ENCODE measurements around the gene MAGEF1. TPM values are rescaled to one million over a fixed set of nuclear protein-coding genes. Genes with fewer than 3 reads are reported as not detected.

MAGEF1 gene
- total RNA-seq, 1 experiment from 2014 or later, result 31.9 TPM

GRCh38 chr3:184737641-184738505, 26.0 kb upstream of the MAGEF1 start:
- H3K56ac ChIP-seq (ENCODE audit: insufficient read length, low read depth, low read length), result no peak overlapping the region
- H3K9ac ChIP-seq (ENCODE audit: extremely low read depth, insufficient read length, low read length), result no peak overlapping the region
- no peak overlapping the region for H2BK15ac ChIP-seq (ENCODE audit: low read depth, low read length)
- Mint-ChIP-seq H3K4me3 (no peak overlapping the region), H3K27ac (no peak overlapping the region), H3K36me3 (ENCODE audit: insufficient read depth in 1 of 3, low read depth in 3 of 3) (no peaks in the 10 kb centered on the region), H3K4me1 (peaks cover 11 to 24% of the 10 kb centered on the region in 2 experiments), H3K27me3 (ENCODE audit: low read depth) (peaks cover 4% of the 10 kb centered on the region), H3K9me3 (no peaks in the 10 kb centered on the region)
- WGBS (ENCODE audit: extremely low coverage, insufficient read length, low lambda C conversion rate), result no CpG with 5 or more reads among the region's 15 CpGs
- no peak overlapping the region for H3K4ac ChIP-seq (ENCODE audit: low read depth, low read length)
- H3K18ac ChIP-seq (ENCODE audit: insufficient read length, low read depth, low read length), result no peak overlapping the region
- H4K5ac ChIP-seq (ENCODE audit: insufficient read length, low read depth, low read length), result no peak overlapping the region
- H3K23me2 ChIP-seq (ENCODE audit: insufficient read length, low read depth, low read length, poor library complexity, severe bottlenecking), result no peaks in the 10 kb centered on the region
- H2BK5ac ChIP-seq (ENCODE audit: insufficient read length, low read length), result no peak overlapping the region
- H3K23ac ChIP-seq (ENCODE audit: insufficient read length, low read depth, low read length), result no peak overlapping the region
- no peak for DNase-seq
- no peak overlapping the region for H2BK120ac ChIP-seq (ENCODE audit: low read depth, low read length, poor library complexity, severe bottlenecking)
- H3K4me1 ChIP-seq (ENCODE audit: insufficient read depth, low read length), result no peaks in the 10 kb centered on the region
- no peak overlapping the region for H2BK20ac ChIP-seq (ENCODE audit: low read depth, low read length, poor library complexity, severe bottlenecking)
- H3K14ac ChIP-seq (ENCODE audit: insufficient read depth, low read length), result no peak overlapping the region
- no peak overlapping the region for H3K4me2 ChIP-seq (ENCODE audit: insufficient read depth, insufficient read length, low read length)
- H4K91ac ChIP-seq (ENCODE audit: insufficient read length, low read depth, low read length), result no peak overlapping the region
- no peaks in the 10 kb centered on the region for H3K79me2 ChIP-seq (ENCODE audit: insufficient read depth, low read length)
- H3K27me3 ChIP-seq (ENCODE audit: insufficient read depth, low read length), result no peaks in the 10 kb centered on the region
- no peak overlapping the region for H2AFZ ChIP-seq (ENCODE audit: low read length)
- TF ChIP-seq CTCF (conservative IDR thresholded peaks at IDR 0.05), result no peak
- no peak overlapping the region for H3T11ph ChIP-seq (ENCODE audit: low read length)
- H4K20me1 ChIP-seq (ENCODE audit: control insufficient read depth, insufficient read depth, insufficient read length), result no peaks in the 10 kb centered on the region
- no peak overlapping the region for H2BK12ac ChIP-seq (ENCODE audit: insufficient read length, low read depth, low read length)
- H2AK5ac ChIP-seq (ENCODE audit: insufficient read length, low read length), result no peak overlapping the region
- H3K79me1 ChIP-seq (ENCODE audit: insufficient read depth, low read depth, low read length, poor library complexity, severe bottlenecking), result no peaks in the 10 kb centered on the region
- H3K9me3 ChIP-seq (ENCODE audit: control insufficient read depth, low read depth, low read length), result no peaks in the 10 kb centered on the region
- no peak overlapping the region for H3K27ac ChIP-seq (ENCODE audit: insufficient read length, low read depth, low read length)
- no peak overlapping the region for H4K8ac ChIP-seq (replicated peaks; ENCODE audit: insufficient read length, low read depth, low read length)
